K562 (cell line): ENCODE results near the gene RSRP1. TPM values are rescaled to one million over a fixed set of nuclear protein-coding genes. Genes with fewer than 3 reads are reported as not detected.
A peak's percentile ranks its signal among the peaks of the same experiment; 100 is the strongest.
"Not testable (repeated sequence)": the region's sequence is repeated elsewhere in the genome, so short reads cannot be mapped to it uniquely, and the experiment has no call there.

Experiments
- ATAC-seq: fragments of 200-7000 bp; cut with Tn5 transposase; 3 replicates; pipeline ENCODE4 v1.9.1; 2020; ENCODE audit warnings: moderate library complexity
- BruUV-seq: library from RNA; stranded (reverse); fragments of 400-500 nt; replicated peaks from 2 replicates; lab custom pipeline; 2021; lab: Mats Ljungman, UMichigan
- CTCF ChIA-PET: fragments of 300-600 bp; formaldehyde crosslinking; extraction: SDS; loops from one replicate; lab custom pipeline; 2021; ENCODE audit warnings: low intra/inter-chr PET ratio; lab: Yijun Ruan, JAX
- POLR2A ChIA-PET: fragments of 300-600, 350-650 bp; sonication (Branson Sonifier 250); formaldehyde crosslinking; extraction: SDS; loops from one replicate; lab custom pipeline; 2021; ENCODE audit warnings: antibody characterized with exemption, inconsistent platforms; lab: Yijun Ruan, JAX
- DNase-seq, 4 experiments: peaks; one replicate each; pipeline versions ENCODE4 v3.0.0 to v3.0.0-alpha.2; 2011 to 2018; ENCODE audit warnings: low spot score in 3 of 4, mixed read lengths in 3 of 4; ENCODE audit errors: extremely low read depth in 1 of 4
- FAIRE-seq: peaks from 2 replicates; lab custom pipeline; 2011; peaks lifted over from hg19 to GRCh38; lab: Jason Lieb, UNC
- H2AFZ ChIP-seq: 2 replicates; pipeline ENCODE4 v1.6.0; 2011; ENCODE audit warnings: low read depth, low read length, control low read depth, inconsistent platforms
- H3K27ac ChIP-seq: fragments of 200-600 bp; 3 replicates; pipeline ENCODE4 v1.8.0; 2011; ENCODE audit warnings: low read depth, mild to moderate bottlenecking, control low read depth, inconsistent platforms, low read length, moderate library complexity, mixed read lengths; ENCODE audit errors: extremely low read depth
- H3K27me3 ChIP-seq, 2 experiments: fragments of 300-600 bp in 1 of 2; 2 replicates in 1 of 2; 3 replicates in 1 of 2; pipeline versions ENCODE4 v1.6.0 to v1.8.0; 2011; ENCODE audit warnings: inconsistent platforms in 2 of 2, low read length in 2 of 2, mild to moderate bottlenecking in 1 of 2, mixed read lengths in 1 of 2, moderate library complexity in 1 of 2; ENCODE audit not compliant: control insufficient read depth in 2 of 2, insufficient read depth in 2 of 2
- H3K36me3 ChIP-seq: fragments of 300-600 bp; 3 replicates; pipeline ENCODE4 v1.8.0; 2011; ENCODE audit warnings: mild to moderate bottlenecking, low read length, inconsistent platforms; ENCODE audit not compliant: control insufficient read depth, insufficient read depth
- H3K4me1 ChIP-seq, 2 experiments: fragments of 200-600 bp in 1 of 2; replicated peaks in 1 of 2; 2 replicates in 1 of 2; 3 replicates in 1 of 2; pipeline versions ENCODE4 v1.5.1 to v1.8.0; 2011; ENCODE audit warnings: inconsistent platforms in 2 of 2, low read length in 2 of 2, mild to moderate bottlenecking in 1 of 2, mixed read lengths in 1 of 2, moderate library complexity in 1 of 2; ENCODE audit not compliant: control insufficient read depth in 2 of 2, insufficient read depth in 2 of 2
- H3K4me2 ChIP-seq: 2 replicates; pipeline ENCODE4 v1.6.1; 2011; ENCODE audit warnings: low read length, control low read depth, inconsistent platforms, mixed read lengths; ENCODE audit not compliant: insufficient read depth
- H3K4me3 ChIP-seq: fragments of 200-600 bp; sonication (generic), shearing (Covaris generic); 2 replicates; pipeline ENCODE4 v1.5.1; 2016; ENCODE audit warnings: control low read depth, inconsistent platforms
- H3K79me2 ChIP-seq: fragments of 200-600 bp; 3 replicates; pipeline ENCODE4 v1.8.0; 2011; ENCODE audit warnings: low read length, inconsistent platforms; ENCODE audit not compliant: control insufficient read depth, insufficient read depth
- H3K9ac ChIP-seq, 2 experiments: 2 replicates each; pipeline versions ENCODE4 v1.6.0 to v1.6.1; 2011; ENCODE audit warnings: low read depth in 2 of 2, low read length in 2 of 2, control low read depth in 1 of 2, inconsistent platforms in 1 of 2, mild to moderate bottlenecking in 1 of 2, mixed read lengths in 1 of 2; ENCODE audit not compliant: insufficient read depth in 1 of 2
- H3K9me1 ChIP-seq: one replicate; pipeline ENCODE4 v1.6.0; 2011; ENCODE audit warnings: inconsistent platforms, mild to moderate bottlenecking, low read length, moderate library complexity; ENCODE audit not compliant: control insufficient read depth, insufficient read depth
- H3K9me3 ChIP-seq: replicated peaks from 2 replicates; pipeline ENCODE4 v1.5.1; 2011; ENCODE audit warnings: low read depth, low read length, inconsistent platforms; ENCODE audit not compliant: control insufficient read depth, insufficient read depth
- H4K20me1 ChIP-seq: replicated peaks from 2 replicates; pipeline ENCODE4 v1.6.1; 2011; ENCODE audit warnings: low read length, inconsistent platforms, mixed read lengths; ENCODE audit not compliant: control insufficient read depth, insufficient read depth
- ATF3 ChIP-seq, 2 experiments: fragments of 450-650 bp in 1 of 2; sonication (generic) in 1 of 2; formaldehyde crosslinking in 1 of 2; IDR thresholded peaks in 1 of 2; conservative IDR thresholded peaks in 1 of 2; 2 replicates each; pipeline versions ENCODE4 v1.6.1 to v1.8.1; 2016 to 2023; ENCODE audit warnings: mild to moderate bottlenecking in 2 of 2, moderate library complexity in 2 of 2, inconsistent platforms in 1 of 2, missing genetic modification reagents in 1 of 2
- ATF7 ChIP-seq: fragments of 450-650 bp; IDR thresholded peaks from 2 replicates; pipeline ENCODE4 v1.7.1; 2014; ENCODE audit warnings: mild to moderate bottlenecking, moderate library complexity
- BHLHE40 ChIP-seq: IDR thresholded peaks from 2 replicates; pipeline ENCODE4 v1.6.1; 2011; ENCODE audit warnings: low read length, improper control_type of control experiment
- CXXC5 ChIP-seq: fragments of 250-450 bp; sonication (Bioruptor Pico); IDR thresholded peaks from 2 replicates; pipeline ENCODE4 v1.8.0; 2022; ENCODE audit warnings: inconsistent platforms, mild to moderate bottlenecking, moderate library complexity
- FOSL1 ChIP-seq: fragments of 200-800 bp; sonication (Bioruptor generic); conservative IDR thresholded peaks from 2 replicates; pipeline ENCODE4 v1.6.1; 2016; ENCODE audit warnings: missing genetic modification characterization, missing compliant biosample characterization
- JUN ChIP-seq, 2 experiments: sonication (generic) in 1 of 2; formaldehyde crosslinking in 1 of 2; IDR thresholded peaks; 2 replicates each; pipeline versions ENCODE4 v1.6.1 to v1.8.0; 2012 to 2022; ENCODE audit warnings: borderline replicate concordance in 2 of 2, mild to moderate bottlenecking in 2 of 2, improper control_type of control experiment in 1 of 2, low read depth in 1 of 2, low read length in 1 of 2, missing genetic modification reagents in 1 of 2
- JUND ChIP-seq, 2 experiments: IDR thresholded peaks; 2 replicates in 1 of 2; 3 replicates in 1 of 2; pipeline ENCODE4 v1.6.1; 2011; ENCODE audit warnings: borderline replicate concordance in 2 of 2, low read depth in 2 of 2, low read length in 2 of 2, improper control_type of control experiment in 1 of 2, missing biosample characterization in 1 of 2, missing genetic modification characterization in 1 of 2, missing genetic modification reagents in 1 of 2
- MITF ChIP-seq: IDR thresholded peaks from 2 replicates; pipeline ENCODE4 v1.6.1; 2014; ENCODE audit warnings: antibody characterized with exemption
- YY1 ChIP-seq, 3 experiments: IDR thresholded peaks; 2 replicates each; pipeline ENCODE4 v1.6.1; 2011; ENCODE audit warnings: low read length in 2 of 3, mild to moderate bottlenecking in 2 of 3, moderate library complexity in 2 of 3, borderline replicate concordance in 1 of 3, control low read depth in 1 of 3, low read depth in 1 of 3; ENCODE audit not compliant: insufficient read depth in 3 of 3, insufficient replicate concordance in 2 of 3, control insufficient read depth in 1 of 3, insufficient read length in 1 of 3; ENCODE audit errors: extremely low read depth in 1 of 3
- ZNF592 ChIP-seq: fragments of 450-650 bp; IDR thresholded peaks from 2 replicates; pipeline ENCODE4 v1.6.1; 2017; ENCODE audit warnings: antibody characterized with exemption, mild to moderate bottlenecking
- WGBS: fragments of 100-300 bp; shearing (Covaris generic); methylation state at CpG from one replicate; pipeline ENCODE4 v1.1.6; 2016; ENCODE audit warnings: low coverage, mixed read lengths; ENCODE audit not compliant: insufficient coverage; ENCODE audit errors: missing lambda C conversion rate; 5-methylcytosine and 5-hydroxymethylcytosine counted together
- in situ Hi-C: fragments of 300-500 bp; cut with MboI; formaldehyde crosslinking; loops from 4 replicates; pipeline ENCODE4 v1.15.0; 2018; ENCODE audit warnings: inconsistent platforms, mixed read lengths
- intact Hi-C: fragments of 100-400 bp; cut with micrococcal nuclease; formaldehyde crosslinking; loops from 2 replicates; pipeline ENCODE4 v1.14.2; 2022
- polyA plus RNA-seq, 8 experiments: library from polyadenylated mRNA; depleted of rRNA in 4 of 8; stranded (reverse) in 5 of 8; unstranded in 3 of 8; fragments of >200 nt; fragmentation: Nextera tagmentation in 2 of 8; fragmentation: Illumina TruSeq in 1 of 8; extraction: Ambion mirVana in 2 of 8; extraction: Trizol in 1 of 8; gene quantifications; 2 replicates each; pipeline versions ENCODE4 v1.2.1 to v1.2.3, GENCODE V29; 2011 to 2014; ENCODE audit warnings: inconsistent platforms in 1 of 8, missing spikeins in 1 of 8
- total RNA-seq, 7 experiments: library from RNA; depleted of rRNA in 6 of 7; stranded (reverse); fragments of >200 nt in 6 of 7; fragmentation: Illumina TruSeq in 2 of 7; extraction: Trizol in 2 of 7; gene quantifications; 2 replicates each; pipeline versions ENCODE4 v1.2.1 to v1.2.3, GENCODE V29; 2011 to 2021; ENCODE audit warnings: low replicate concordance in 1 of 7

Gene RSRP1
- total and polyA plus RNA-seq, 9 of the 15 experiments (the other 6 are each of a cell fraction or from before 2014, with no cell fraction given), result 27.2 to 283 (median 146) TPM

GRCh38 chr1:25278358-25278757 is 31.1 kb upstream of the RSRP1 start:
- Histone ChIP-seq H3K9ac (peak overlapping the region in 1 of 2 experiments; percentile 25; a peak in 1 of 4 replicates), H3K27ac (peak overlapping the region; percentile 76), H3K79me2 (peaks cover 33% of the 10 kb centered on the region)
- CTCF ChIA-PET; H3K9me3 ChIP-seq; H3K9me1 ChIP-seq; POLR2A ChIA-PET; H3K4me3 ChIP-seq; intact Hi-C loops; H3K27me3 ChIP-seq; H3K36me3 ChIP-seq; H3K4me2 ChIP-seq; TF ChIP-seq ATF3 (CRISPR knock-in tag; conservative IDR thresholded peaks at IDR 0.05); JUN (CRISPR knock-in tag; IDR thresholded peaks at IDR 0.05; ENCODE audit: borderline replicate concordance): not testable (repeated sequence)
- peak in 1 of 4 experiments; percentile 49 for DNase-seq
- ATAC-seq, result peak; percentile 16
- FAIRE-seq, result peak; percentile 40
- peak; percentile 38; the same call in 1 of the 2 replicates for TF ChIP-seq MITF
- 0 out of 2 replicates have a peak, but pooled peaks have one; percentile 40 for TF ChIP-seq ZNF592
- TF ChIP-seq CXXC5 (CRISPR knock-in tag), result 0 out of 2 replicates have a peak, but pooled peaks have one; percentile 19
- peak in 1 of 3 experiments; percentile 48 for TF ChIP-seq YY1 (IDR thresholded peaks at IDR 0.05; ENCODE audit: borderline replicate concordance in 1 of 3, control insufficient read depth in 1 of 3, extremely low read depth in 1 of 3, insufficient read depth in 3 of 3, insufficient read length in 1 of 3, insufficient replicate concordance in 2 of 3, low read depth in 1 of 3, low read length in 2 of 3)
- TF ChIP-seq ATF7, result peak; percentile 62; the same call in 1 of the 2 replicates
- TF ChIP-seq FOSL1 (tag), result peak; percentile 75
- peak; percentile 73 for TF ChIP-seq ATF3 (IDR thresholded peaks at IDR 0.05)
- peak; percentile 75 for TF ChIP-seq BHLHE40
- TF ChIP-seq JUND (IDR thresholded peaks at IDR 0.05; ENCODE audit: borderline replicate concordance, low read depth, low read length), result peak; percentile 66
- TF ChIP-seq JUND (tag; IDR thresholded peaks at IDR 0.05; ENCODE audit: borderline replicate concordance, low read depth, low read length), result peak; percentile 51; the same call in 2 of the 3 replicates
- TF ChIP-seq JUN (IDR thresholded peaks at IDR 0.05; ENCODE audit: borderline replicate concordance, low read depth, low read length), result 0 out of 2 replicates have a peak, but pooled peaks have one; percentile 34
- TF ChIP-seq, all 486 proteins: peak for 10; not testable (repeated sequence) for 476
- BruUV-seq, H4K20me1 ChIP-seq, in situ Hi-C loops, H2AFZ ChIP-seq: not testable (repeated sequence)
- H3K4me1 ChIP-seq, result peaks cover 4 to 23% of the 10 kb centered on the region in 2 experiments; a peak in 4 of 5 replicates
- 0% methylated on average over 2 of the region's 2 CpGs for WGBS
